Stimulated activated CD4-positive, alpha-beta T cell treated with anti-CD3 and anti-CD28 coated beads, Interleukin-15, amount 100 ng/mL, for 1 hour (primary cell): ENCODE results near the gene PRKCG.
"Not testable (repeated sequence)": the region's sequence is repeated elsewhere in the genome, so short reads cannot be mapped to it uniquely, and the experiment has no call there.

Source experiments
- DNase-seq, 2 donors: peaks; one replicate each; pipeline ENCODE4 v3.0.0-alpha.2; 2020; ENCODE audit warnings: low read depth in 1 of 2, low spot score in 1 of 2

Gene PRKCG

GRCh38 chr19:53881482-53882390 is at the start of gene PRKCG:
Gene PRKCG, plus strand, starts transcription at chr19:53882197. Its CDS starts 298 bp downstream, at chr19:53882495.
- DNase-seq = peak in 1 of 2 donors; percentile 29

GRCh38 chr19:53832861-53833260 is 49.1 kb upstream of the PRKCG start:
- not testable (repeated sequence) for DNase-seq

GRCh38 chr19:53838446-53838845 is 43.6 kb upstream of the PRKCG start:
- not testable (repeated sequence) for DNase-seq

- not testable (repeated sequence) for DNase-seq
These were observed 41.8 kb upstream of the PRKCG start for GRCh38 chr19:53840241-53840640.

GRCh38 chr19:53840914-53841313 is 41.1 kb upstream of the PRKCG start:
- DNase-seq = not testable (repeated sequence)

- DNase-seq = no peak
These were observed 37.1 kb upstream of the PRKCG start for GRCh38 chr19:53844849-53845246.

GRCh38 chr19:53847555-53847954 is 34.4 kb upstream of the PRKCG start:
- DNase-seq = no peak

GRCh38 chr19:53849237-53849676 is 32.7 kb upstream of the PRKCG start:
- DNase-seq = no peak

GRCh38 chr19:53853707-53854106 is 28.3 kb upstream of the PRKCG start:
- DNase-seq = no peak

- DNase-seq = no peak
These were observed 17.6 kb upstream of the PRKCG start for GRCh38 chr19:53864308-53864836.

- no peak for DNase-seq
These were observed 16.5 kb upstream of the PRKCG start for GRCh38 chr19:53865523-53865917.

GRCh38 chr19:53865918-53866864 is 15.8 kb upstream of the PRKCG start:
- DNase-seq = peak in 1 of 2 donors; percentile 56

GRCh38 chr19:53866865-53867224 is 15.2 kb upstream of the PRKCG start:
- no peak for DNase-seq

- peak; percentile 98 to 100 for DNase-seq
These were observed 14.5 kb upstream of the PRKCG start, which contains the start of gene MYADM for GRCh38 chr19:53867225-53868090. Gene MYADM, plus strand, starts transcription at chr19:53867883. Its CDS starts 5,647 bp downstream, at chr19:53873530.

GRCh38 chr19:53868091-53868891 is 13.7 kb upstream of the PRKCG start:
- no peak for DNase-seq

GRCh38 chr19:53868892-53869804 is 12.8 kb upstream of the PRKCG start:
- DNase-seq = peak; percentile 62 to 74

- DNase-seq = not testable (repeated sequence)
These were observed 12.1 kb upstream of the PRKCG start for GRCh38 chr19:53869805-53870484.

GRCh38 chr19:53870485-53870844 is 11.5 kb upstream of the PRKCG start:
- no peak for DNase-seq
